ENCODE data around the gene CRTC1. TPM values are rescaled to one million over a fixed set of nuclear protein-coding genes. Genes with fewer than 3 reads are reported as not detected.

CRTC1 gene
- total RNA-seq, 1 donor from 2014 or later: 39.7 TPM

- TF ChIP-seq CTCF (IDR thresholded peaks at IDR 0.05; ENCODE audit: unreplicated experiment): no peak
- Mint-ChIP-seq H3K4me1 (ENCODE audit: low read depth) (peaks cover 14% of the 10 kb centered on the region), H3K4me3 (ENCODE audit: low read depth) (no peak overlapping the region), H3K36me3 (ENCODE audit: insufficient read depth) (peaks cover 2% of the 10 kb centered on the region), H3K27me3 (peaks cover 7% of the 10 kb centered on the region), H3K9me3 (ENCODE audit: low read depth) (no peaks in the 10 kb centered on the region), H3K27ac (no peak overlapping the region)
- no peak for DNase-seq (ENCODE audit: low spot score, unreplicated experiment)
These were observed 38.4 kb upstream of the CRTC1 start for GRCh38 chr19:18645035-18645511.

- H3K36me3 Mint-ChIP-seq (ENCODE audit: insufficient read depth): peaks cover 2% of the 10 kb centered on the region
- no peak for DNase-seq (ENCODE audit: low spot score, unreplicated experiment)
- H3K27ac Mint-ChIP-seq: peak overlapping the region; percentile 10
- H3K9me3 Mint-ChIP-seq (ENCODE audit: low read depth): no peaks in the 10 kb centered on the region
- no peak overlapping the region for H3K4me3 Mint-ChIP-seq (ENCODE audit: low read depth)
- no peak for TF ChIP-seq CTCF (IDR thresholded peaks at IDR 0.05; ENCODE audit: unreplicated experiment)
- H3K4me1 Mint-ChIP-seq (ENCODE audit: low read depth): peaks cover 17% of the 10 kb centered on the region
- H3K27me3 Mint-ChIP-seq: peaks cover 7% of the 10 kb centered on the region
These were observed 36.7 kb upstream of the CRTC1 start for GRCh38 chr19:18646535-18647370.

- Mint-ChIP-seq H3K9me3 (ENCODE audit: low read depth) (no peaks in the 10 kb centered on the region), H3K36me3 (ENCODE audit: insufficient read depth) (peaks cover 2% of the 10 kb centered on the region), H3K4me1 (ENCODE audit: low read depth) (peaks cover 17% of the 10 kb centered on the region), H3K27me3 (peaks cover 7% of the 10 kb centered on the region), H3K4me3 (ENCODE audit: low read depth) (no peak overlapping the region), H3K27ac (peak overlapping the region; percentile 10)
- DNase-seq (ENCODE audit: low spot score, unreplicated experiment): no peak
- TF ChIP-seq CTCF (IDR thresholded peaks at IDR 0.05; ENCODE audit: unreplicated experiment): no peak
These were observed 36.1 kb upstream of the CRTC1 start for GRCh38 chr19:18647371-18647767.

GRCh38 chr19:18647807-18648206 is 35.7 kb upstream of the CRTC1 start:
- peaks cover 2% of the 10 kb centered on the region for H3K36me3 Mint-ChIP-seq (ENCODE audit: insufficient read depth)
- H3K4me3 Mint-ChIP-seq (ENCODE audit: low read depth): no peak overlapping the region
- H3K9me3 Mint-ChIP-seq (ENCODE audit: low read depth): no peaks in the 10 kb centered on the region
- H3K27me3 Mint-ChIP-seq: peaks cover 7% of the 10 kb centered on the region
- H3K4me1 Mint-ChIP-seq (ENCODE audit: low read depth): peaks cover 17% of the 10 kb centered on the region
- H3K27ac Mint-ChIP-seq: no peak overlapping the region
- TF ChIP-seq CTCF (IDR thresholded peaks at IDR 0.05; ENCODE audit: unreplicated experiment): no peak
- DNase-seq (ENCODE audit: low spot score, unreplicated experiment): no peak

- H3K4me1 Mint-ChIP-seq (ENCODE audit: low read depth): peaks cover 17% of the 10 kb centered on the region
- no peak for TF ChIP-seq CTCF (IDR thresholded peaks at IDR 0.05; ENCODE audit: unreplicated experiment)
- peaks cover 7% of the 10 kb centered on the region for H3K27me3 Mint-ChIP-seq
- peaks cover under 1% of the 10 kb centered on the region for H3K36me3 Mint-ChIP-seq (ENCODE audit: insufficient read depth)
- peak overlapping the region; percentile 82 for H3K27ac Mint-ChIP-seq
- H3K9me3 Mint-ChIP-seq (ENCODE audit: low read depth): no peaks in the 10 kb centered on the region
- no peak overlapping the region for H3K4me3 Mint-ChIP-seq (ENCODE audit: low read depth)
- DNase-seq (ENCODE audit: low spot score, unreplicated experiment): no peak
These were observed 34.5 kb upstream of the CRTC1 start for GRCh38 chr19:18648973-18649315.

Measured in progenitor cell of endocrine pancreas (in vitro differentiated cells).